ENCODE measurements around the gene SLC25A6.

- TF ChIP-seq CTCF (IDR thresholded peaks at IDR 0.05) (no peak), POLR2A (IDR thresholded peaks at IDR 0.05) (no peak)
These were observed 5.4 kb downstream of the SLC25A6 start for GRCh38 chrX:1386338-1387127.

Measured in right lobe of liver (tissue), 4 donors.